ENCODE results near the gene IKZF2. TPM values are rescaled to one million over a fixed set of nuclear protein-coding genes. Genes with fewer than 3 reads are reported as not detected.
"Not testable (repeated sequence)": the region's sequence is repeated elsewhere in the genome, so short reads cannot be mapped to it uniquely, and the experiment has no call there.

The IKZF2 gene
- polyA plus RNA-seq, 3 donors = 8.2 to 9.1 (median 8.4) TPM

GRCh38 chr2:213064099-213064498, 87.3 kb downstream of the IKZF2 start:
- DNase-seq (ENCODE audit: low read depth in 3 of 3, low spot score in 2 of 3) = no peak

- DNase-seq (ENCODE audit: low read depth in 3 of 3, low spot score in 2 of 3) = no peak
These were observed 93.4 kb downstream of the IKZF2 start for GRCh38 chr2:213057977-213058376.

- no peak for DNase-seq (ENCODE audit: low read depth in 3 of 3, low spot score in 2 of 3)
These were observed 105.0 kb downstream of the IKZF2 start for GRCh38 chr2:213046431-213046830.

GRCh38 chr2:213043566-213043965, 107.8 kb downstream of the IKZF2 start:
- DNase-seq (ENCODE audit: low read depth in 3 of 3, low spot score in 2 of 3) = no peak

- no peak for DNase-seq (ENCODE audit: low read depth in 3 of 3, low spot score in 2 of 3)
These were observed 109.2 kb downstream of the IKZF2 start for GRCh38 chr2:213042262-213042661.

GRCh38 chr2:213036836-213037235, 114.6 kb downstream of the IKZF2 start:
- no peak for DNase-seq (ENCODE audit: low read depth in 3 of 3, low spot score in 2 of 3)

- no peak for DNase-seq (ENCODE audit: low read depth in 3 of 3, low spot score in 2 of 3)
These were observed 116.8 kb downstream of the IKZF2 start for GRCh38 chr2:213034585-213034984.

GRCh38 chr2:213032607-213033006, 118.8 kb downstream of the IKZF2 start:
- DNase-seq (ENCODE audit: low read depth in 3 of 3, low spot score in 2 of 3) = no peak

GRCh38 chr2:213022987-213023386, 128.4 kb downstream of the IKZF2 start:
- no peak for DNase-seq (ENCODE audit: low read depth in 3 of 3, low spot score in 2 of 3)

- no peak for DNase-seq (ENCODE audit: low read depth in 3 of 3, low spot score in 2 of 3)
These were observed 129.2 kb downstream of the IKZF2 start for GRCh38 chr2:213021971-213022899.

GRCh38 chr2:213020913-213021312, 130.5 kb downstream of the IKZF2 start:
- not testable (repeated sequence) for DNase-seq (ENCODE audit: low read depth in 3 of 3, low spot score in 2 of 3)

- no peak for DNase-seq (ENCODE audit: low read depth in 3 of 3, low spot score in 2 of 3)
These were observed 131.1 kb downstream of the IKZF2 start for GRCh38 chr2:213020268-213020667.

- DNase-seq (ENCODE audit: low read depth in 3 of 3, low spot score in 2 of 3) = no peak
These were observed 132.0 kb downstream of the IKZF2 start for GRCh38 chr2:213019368-213019767.

- DNase-seq (ENCODE audit: low read depth in 3 of 3, low spot score in 2 of 3) = no peak
These were observed 133.0 kb downstream of the IKZF2 start for GRCh38 chr2:213018340-213018901.

- no peak for DNase-seq (ENCODE audit: low read depth in 3 of 3, low spot score in 2 of 3)
These were observed 134.0 kb downstream of the IKZF2 start for GRCh38 chr2:213017404-213017803.

GRCh38 chr2:213016984-213017351, 134.4 kb downstream of the IKZF2 start:
- no peak for DNase-seq (ENCODE audit: low read depth in 3 of 3, low spot score in 2 of 3)

GRCh38 chr2:213016166-213016983, 135.0 kb downstream of the IKZF2 start:
- no peak for DNase-seq (ENCODE audit: low read depth in 3 of 3, low spot score in 2 of 3)

GRCh38 chr2:213015387-213016165, 135.8 kb downstream of the IKZF2 start:
- no peak for DNase-seq (ENCODE audit: low read depth in 3 of 3, low spot score in 2 of 3)

- no peak for DNase-seq (ENCODE audit: low read depth in 3 of 3, low spot score in 2 of 3)
These were observed 137.4 kb downstream of the IKZF2 start for GRCh38 chr2:213013979-213014378.

GRCh38 chr2:213011505-213011904, 139.9 kb downstream of the IKZF2 start:
- DNase-seq (ENCODE audit: low read depth in 3 of 3, low spot score in 2 of 3) = no peak

All from right renal cortex interstitium (tissue), 3 donors.